ENCODE results near the gene JMJD8. TPM values are rescaled to one million over a fixed set of nuclear protein-coding genes. Genes with fewer than 3 reads are reported as not detected.

Gene JMJD8
- total RNA-seq = 10 to 100 TPM; 16.8 to 26.8 TPM

GRCh38 chr16:684071-684794, at the start of gene JMJD8:
JMJD8 (minus strand) TSS chr16:684334; CDS start chr16:684319, 15 bp downstream.
- Mint-ChIP-seq H3K27me3 (no peaks in the 10 kb centered on the region), H3K4me1 (peaks cover 4% of the 10 kb centered on the region), H3K27ac (peak within 1 kb of the TSS; percentile 58), H3K9me3 (no peaks in the 10 kb centered on the region), H3K4me3 (peak within 1 kb of the TSS; percentile 73), H3K36me3 (ENCODE audit: low read depth) (peaks cover 37% of the 10 kb centered on the region)
- peak; percentile 86 for ATAC-seq (replicated peaks)

DNA sequence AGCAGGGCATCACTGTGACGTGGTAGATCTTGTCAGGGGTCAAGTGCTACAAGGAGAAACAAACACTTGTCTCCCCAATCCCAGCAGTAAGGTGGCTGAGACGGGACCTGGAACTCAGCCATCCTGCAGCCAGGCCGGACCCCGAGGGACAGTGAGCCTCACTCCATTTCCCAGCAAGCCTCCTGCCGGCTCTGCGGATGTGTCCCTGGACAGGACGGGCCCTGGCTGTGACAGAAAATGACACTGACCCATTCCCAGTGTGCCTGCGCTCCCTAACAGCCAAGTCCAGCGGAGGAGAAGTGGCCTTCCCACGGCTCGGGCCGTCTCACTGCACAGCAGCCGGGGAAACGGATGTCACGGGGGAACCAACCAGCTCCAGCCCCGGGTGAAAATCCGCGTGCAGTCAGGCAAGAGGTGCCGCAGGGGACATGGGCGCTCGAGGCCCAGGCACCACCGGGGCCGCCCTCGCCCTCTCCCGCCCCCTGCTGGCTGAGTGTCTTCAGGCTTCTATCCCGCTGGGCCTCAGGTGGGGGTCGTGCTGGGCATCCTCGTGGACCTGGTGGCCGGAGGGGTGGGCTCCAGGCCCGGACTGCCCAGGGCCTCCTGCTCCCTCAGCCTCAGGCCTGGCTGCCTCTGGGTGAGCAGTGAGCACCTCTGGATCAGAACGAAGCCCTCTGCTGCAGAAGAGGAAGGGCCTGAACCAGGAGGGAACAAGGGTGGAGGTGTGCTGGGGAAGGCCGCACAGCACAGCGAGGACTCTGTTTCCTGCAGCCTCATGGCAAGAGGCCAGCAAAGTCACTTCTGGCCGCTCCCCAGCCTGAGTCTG, 49.5 kb upstream of the JMJD8 start:
- Mint-ChIP-seq H3K9me3 (no peaks in the 10 kb centered on the region), H3K4me3 (no peak overlapping the region), H3K27ac (no peak overlapping the region), H3K36me3 (ENCODE audit: low read depth) (peaks cover 51% of the 10 kb centered on the region), H3K27me3 (no peaks in the 10 kb centered on the region), H3K4me1 (peaks cover 11% of the 10 kb centered on the region)
- no peak for ATAC-seq (replicated peaks)

GRCh38 chr16:732936-733335, 48.8 kb upstream of the JMJD8 start:
- Mint-ChIP-seq H3K9me3 (no peaks in the 10 kb centered on the region), H3K4me1 (peaks cover 11% of the 10 kb centered on the region), H3K27ac (no peak overlapping the region), H3K36me3 (ENCODE audit: low read depth) (peaks cover 46% of the 10 kb centered on the region), H3K4me3 (no peak overlapping the region), H3K27me3 (no peaks in the 10 kb centered on the region)
- no peak for ATAC-seq (replicated peaks)

DNA sequence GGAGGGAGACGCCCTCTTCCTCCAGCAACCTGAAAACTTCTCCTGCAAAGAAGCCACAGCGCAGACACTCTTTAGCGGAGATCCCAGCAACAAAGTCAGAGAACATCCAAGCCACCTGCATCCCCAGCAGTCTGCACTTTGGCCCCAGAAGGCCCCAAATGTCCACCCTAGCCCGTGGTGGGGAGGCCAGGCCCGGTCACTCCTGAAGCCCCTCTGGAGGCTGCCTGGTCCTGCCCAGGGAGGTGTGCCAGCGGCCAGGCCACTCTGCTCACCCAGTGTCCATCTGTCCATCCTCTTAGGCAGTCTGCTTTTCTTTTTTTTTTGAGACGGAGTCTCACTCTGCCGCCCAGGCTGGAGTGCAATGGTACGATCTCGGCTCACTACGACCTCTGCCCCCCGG, 48.2 kb upstream of the JMJD8 start:
- no peak for ATAC-seq (replicated peaks)
- peaks cover 11% of the 10 kb centered on the region for H3K4me1 Mint-ChIP-seq
- peaks cover 40% of the 10 kb centered on the region for H3K36me3 Mint-ChIP-seq (ENCODE audit: low read depth)
- no peaks in the 10 kb centered on the region for H3K27me3 Mint-ChIP-seq
- H3K9me3 Mint-ChIP-seq = no peaks in the 10 kb centered on the region
- H3K27ac Mint-ChIP-seq = no peak overlapping the region
- no peak overlapping the region for H3K4me3 Mint-ChIP-seq

DNA sequence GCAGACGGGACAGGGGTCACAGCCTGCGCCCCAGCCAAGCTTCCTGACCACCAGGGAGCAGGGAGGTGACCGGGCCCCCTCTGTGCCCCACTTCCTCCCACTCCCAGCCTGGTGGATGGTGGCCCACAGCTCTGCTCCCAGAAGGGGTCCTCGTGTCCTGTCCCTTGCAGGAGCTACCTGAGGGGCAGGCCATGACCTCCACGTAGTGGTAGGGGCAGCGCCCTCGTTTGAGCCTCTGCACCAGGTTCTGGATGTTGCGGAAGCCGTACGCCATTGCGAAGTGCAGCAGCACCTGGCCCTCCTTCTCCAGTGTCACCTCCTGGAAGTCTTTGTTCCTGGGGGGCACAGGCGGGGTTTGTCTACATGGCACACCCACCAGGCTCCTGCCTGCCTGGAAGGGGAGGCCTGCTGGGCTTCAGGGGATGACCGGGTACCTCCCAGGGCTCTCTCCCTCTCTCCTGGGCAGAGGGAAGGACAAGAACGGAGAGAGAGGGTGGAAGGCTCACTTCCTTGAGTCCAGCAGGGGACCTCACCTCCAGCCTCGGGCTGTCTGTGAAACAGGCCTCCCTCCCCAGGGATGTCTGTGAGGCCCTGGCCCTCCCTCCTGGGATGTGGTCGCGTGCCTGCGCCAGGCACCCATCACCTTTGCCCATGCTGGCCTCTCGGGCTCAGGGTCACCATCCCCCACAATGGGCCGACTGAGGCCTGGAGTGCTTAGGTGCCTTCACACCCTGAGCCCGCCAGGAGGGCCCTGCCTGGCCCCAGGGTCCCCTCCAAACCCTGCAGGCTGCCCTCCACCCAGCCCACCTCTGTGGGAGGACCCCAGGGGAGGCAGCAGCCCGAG, 46.8 kb upstream of the JMJD8 start:
- H3K4me3 Mint-ChIP-seq = no peak overlapping the region
- H3K9me3 Mint-ChIP-seq = no peaks in the 10 kb centered on the region
- H3K36me3 Mint-ChIP-seq (ENCODE audit: low read depth) = peaks cover 26% of the 10 kb centered on the region
- no peaks in the 10 kb centered on the region for H3K27me3 Mint-ChIP-seq
- peaks cover 6% of the 10 kb centered on the region for H3K4me1 Mint-ChIP-seq
- no peak overlapping the region for H3K27ac Mint-ChIP-seq
- ATAC-seq (replicated peaks) = no peak

DNA sequence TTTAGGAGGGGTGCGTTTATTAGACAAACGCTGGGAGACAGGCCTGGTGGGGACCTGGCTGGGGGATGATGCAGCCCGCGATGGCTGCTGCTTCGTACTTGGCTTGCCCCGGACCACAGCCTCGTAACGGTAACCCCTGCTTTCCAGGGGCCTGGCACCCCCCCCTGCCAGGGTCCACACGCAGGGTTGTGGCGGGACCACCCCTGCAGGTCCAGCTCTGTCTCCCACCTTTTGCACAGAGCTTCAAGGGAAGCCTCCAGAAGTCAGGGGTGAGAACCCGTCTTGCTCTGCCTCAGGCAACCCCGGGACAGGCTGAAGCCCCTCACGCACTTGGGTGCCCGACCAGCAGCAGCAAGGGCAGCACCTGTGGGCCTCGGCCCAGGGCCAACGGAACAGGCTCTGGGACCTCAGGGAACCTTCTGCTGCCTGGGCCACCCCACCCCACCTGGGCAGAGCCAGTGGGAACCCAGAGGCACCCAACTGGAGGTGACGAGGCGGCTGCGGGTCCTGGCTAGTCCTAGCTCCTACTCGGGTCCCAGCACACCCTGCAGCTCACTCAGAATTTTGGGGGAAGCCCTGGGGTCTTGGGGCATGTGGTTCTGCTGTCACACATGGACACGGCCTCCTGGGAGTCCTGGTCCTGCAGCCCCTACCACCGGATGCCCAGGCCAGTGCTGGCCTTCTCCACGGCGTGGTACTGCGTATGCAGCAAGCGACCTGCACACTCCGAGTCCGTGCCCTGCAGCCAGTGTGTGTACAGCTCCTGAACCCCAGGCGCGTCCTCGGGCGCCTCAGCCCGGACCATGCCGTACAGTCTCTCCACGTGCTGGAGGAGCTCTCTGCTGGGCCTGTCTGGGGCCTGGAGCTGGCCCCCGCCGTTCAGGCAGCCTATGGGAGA, 45.9 kb upstream of the JMJD8 start:
- no peak for ATAC-seq (replicated peaks)
- H3K9me3 Mint-ChIP-seq = no peaks in the 10 kb centered on the region
- peaks cover 18% of the 10 kb centered on the region for H3K36me3 Mint-ChIP-seq (ENCODE audit: low read depth)
- no peak overlapping the region for H3K4me3 Mint-ChIP-seq
- H3K27ac Mint-ChIP-seq = no peak overlapping the region
- H3K27me3 Mint-ChIP-seq = no peaks in the 10 kb centered on the region
- H3K4me1 Mint-ChIP-seq = peaks cover under 1% of the 10 kb centered on the region

DNA sequence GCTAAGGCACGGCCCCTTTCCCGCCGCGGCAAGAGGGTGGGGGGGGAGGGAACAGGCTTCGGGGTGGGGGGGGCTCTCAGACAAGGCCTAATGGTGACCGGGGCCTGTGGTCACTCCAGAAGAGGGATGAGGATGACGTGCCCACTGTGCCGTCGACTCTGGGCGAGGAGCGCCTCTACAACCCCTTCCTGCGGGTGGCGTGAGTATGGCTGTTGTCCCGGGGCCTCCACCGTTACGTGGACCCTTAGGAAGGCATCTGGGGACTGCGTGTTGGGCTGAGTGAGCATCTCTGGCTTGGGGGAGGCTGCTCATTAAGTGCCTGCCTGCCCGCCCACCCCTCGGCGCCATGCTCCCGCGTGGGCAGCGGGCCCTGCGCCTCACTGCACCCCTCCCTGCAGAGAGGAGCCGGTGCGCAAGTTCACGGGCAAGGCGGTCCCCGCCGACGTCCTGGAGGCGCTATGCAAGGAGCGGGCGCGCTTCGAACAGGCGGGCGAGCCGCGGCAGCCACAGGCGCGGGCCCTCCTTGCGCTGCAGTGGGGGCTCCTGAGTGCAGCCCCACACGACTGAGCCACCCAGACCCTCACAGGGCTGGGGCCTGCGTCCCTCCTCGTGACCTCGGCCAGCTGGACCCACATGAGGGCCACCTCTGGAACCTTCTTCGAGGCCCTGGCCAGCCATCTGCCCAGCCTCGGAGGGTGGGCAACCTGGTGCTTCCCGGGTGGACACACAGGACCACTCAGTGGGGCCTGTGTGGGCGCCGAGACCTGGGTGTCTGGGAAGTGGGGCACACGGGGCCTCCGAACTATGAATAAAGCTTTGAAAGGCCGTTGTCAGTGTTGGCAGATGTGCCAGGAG, 45.0 kb upstream of the JMJD8 start:
- Mint-ChIP-seq H3K9me3 (no peaks in the 10 kb centered on the region), H3K4me3 (no peak overlapping the region), H3K27ac (no peak overlapping the region), H3K4me1 (no peaks in the 10 kb centered on the region), H3K27me3 (no peaks in the 10 kb centered on the region), H3K36me3 (ENCODE audit: low read depth) (peaks cover 11% of the 10 kb centered on the region)
- no peak for ATAC-seq (replicated peaks)

DNA sequence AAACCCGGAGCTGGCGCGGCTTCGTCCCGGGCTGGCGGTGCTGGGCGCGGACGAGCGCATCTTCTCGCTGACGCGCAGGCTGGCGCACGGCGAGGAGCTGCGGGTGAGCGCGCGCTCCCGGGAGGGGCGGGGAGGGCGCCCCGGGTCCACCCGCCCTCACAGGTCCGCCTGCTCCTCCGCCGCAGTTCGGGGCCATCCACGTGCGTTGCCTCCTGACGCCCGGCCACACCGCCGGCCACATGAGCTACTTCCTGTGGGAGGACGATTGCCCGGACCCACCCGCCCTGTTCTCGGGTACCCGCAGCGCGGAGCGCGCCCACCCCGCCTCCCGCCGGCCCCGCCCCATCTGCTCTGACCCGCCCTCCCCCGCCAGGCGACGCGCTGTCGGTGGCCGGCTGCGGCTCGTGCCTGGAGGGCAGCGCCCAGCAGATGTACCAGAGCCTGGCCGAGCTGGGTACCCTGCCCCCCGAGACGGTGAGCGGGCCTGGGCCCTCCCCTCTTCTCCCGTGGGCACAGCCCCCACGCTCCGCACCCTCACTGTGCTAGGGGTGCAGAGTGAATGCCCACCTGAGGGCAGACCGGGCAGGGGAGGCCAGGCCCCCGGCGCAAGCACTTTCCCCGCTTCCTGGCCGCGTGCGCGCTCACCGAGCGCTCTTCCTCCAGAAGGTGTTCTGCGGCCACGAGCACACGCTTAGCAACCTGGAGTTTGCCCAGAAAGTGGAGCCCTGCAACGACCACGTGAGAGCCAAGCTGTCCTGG, 44.2 kb upstream of the JMJD8 start:
- no peaks in the 10 kb centered on the region for H3K4me1 Mint-ChIP-seq
- H3K4me3 Mint-ChIP-seq = no peak overlapping the region
- H3K36me3 Mint-ChIP-seq (ENCODE audit: low read depth) = peaks cover 10% of the 10 kb centered on the region
- no peak overlapping the region for H3K27ac Mint-ChIP-seq
- no peaks in the 10 kb centered on the region for H3K27me3 Mint-ChIP-seq
- ATAC-seq (replicated peaks) = peak; percentile 66
- H3K9me3 Mint-ChIP-seq = no peaks in the 10 kb centered on the region

GRCh38 chr16:727291-727977, 43.3 kb upstream of the JMJD8 start:
- no peaks in the 10 kb centered on the region for H3K9me3 Mint-ChIP-seq
- no peaks in the 10 kb centered on the region for H3K4me1 Mint-ChIP-seq
- H3K36me3 Mint-ChIP-seq (ENCODE audit: low read depth) = peaks cover 1% of the 10 kb centered on the region
- no peak overlapping the region for H3K4me3 Mint-ChIP-seq
- ATAC-seq (replicated peaks) = peak; percentile 27
- no peak overlapping the region for H3K27ac Mint-ChIP-seq
- no peaks in the 10 kb centered on the region for H3K27me3 Mint-ChIP-seq

DNA sequence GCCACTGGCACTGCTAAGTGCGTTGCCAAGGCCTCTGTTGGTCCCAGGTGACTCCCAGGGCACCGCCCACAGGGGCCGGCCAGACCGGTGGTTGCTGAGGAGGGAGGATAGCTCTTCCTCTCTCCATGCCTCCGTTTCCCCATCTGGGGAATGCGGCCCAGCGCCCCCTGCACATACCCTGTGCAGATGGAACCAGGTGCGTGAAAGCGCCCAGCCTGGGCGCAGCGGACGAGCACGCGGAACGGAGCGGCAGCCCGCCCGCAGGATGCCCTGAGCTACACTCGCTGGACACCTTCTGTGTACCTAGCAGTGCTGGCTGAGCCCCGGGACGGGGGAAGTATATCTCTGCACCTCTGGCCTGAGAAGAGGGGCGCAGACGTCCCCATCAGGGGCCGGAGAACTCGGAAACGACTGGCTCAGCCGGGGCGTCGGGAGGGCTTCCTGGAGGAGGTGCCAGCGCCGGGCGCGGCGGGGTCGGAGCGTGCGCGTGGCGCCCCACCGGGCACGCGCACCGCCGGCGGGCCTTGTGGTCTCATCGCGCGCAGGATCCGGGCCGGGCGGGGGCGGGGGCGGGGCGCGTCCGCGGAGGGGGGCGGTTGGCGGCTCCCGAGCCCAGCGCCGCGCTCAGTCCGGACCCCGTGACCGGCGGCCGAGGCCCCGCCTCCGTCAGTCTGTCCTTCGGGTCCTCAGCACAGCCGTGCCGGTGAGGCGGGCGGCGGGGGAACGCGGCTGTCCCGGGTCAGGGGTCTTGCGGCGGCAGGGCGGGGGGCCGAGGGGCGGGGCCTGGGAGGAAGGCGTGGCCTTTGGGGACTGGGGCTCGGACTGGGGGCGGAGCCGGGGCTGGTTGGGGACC, 42.5 kb upstream of the JMJD8 start, which contains the start of the genes CCDC78 and HAGHL:
CCDC78 (minus strand) TSS at position 6 of the 853 bp plus-strand sequence. CDS start 76 bp downstream, outside the sequence.
HAGHL (plus strand) TSS at position 669 of the 853 bp plus-strand sequence. CDS start 404 bp downstream, outside the sequence.
- Mint-ChIP-seq H3K36me3 (ENCODE audit: low read depth) (no peaks in the 10 kb centered on the region), H3K4me1 (no peaks in the 10 kb centered on the region), H3K9me3 (no peaks in the 10 kb centered on the region), H3K27ac (no peak within 1 kb of the TSS), H3K4me3 (peak within 1 kb of the TSS; percentile 55), H3K27me3 (no peaks in the 10 kb centered on the region)
- ATAC-seq (replicated peaks) = peak; percentile 39

DNA sequence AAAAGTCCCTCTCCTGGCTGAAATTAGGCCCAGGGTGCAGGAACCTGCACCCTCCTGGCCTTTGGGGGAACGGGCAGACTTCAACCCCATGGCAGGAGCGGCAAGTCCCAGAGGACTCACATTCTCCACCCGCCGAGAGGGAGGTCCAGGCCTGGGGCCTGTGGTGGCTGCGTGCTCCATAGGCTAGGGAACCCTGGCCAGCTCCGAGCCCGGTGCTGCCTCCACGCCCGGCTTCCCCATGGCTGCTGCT, 42.0 kb upstream of the JMJD8 start:
- peak overlapping the region; percentile 55 for H3K4me3 Mint-ChIP-seq

More for the DNA sequence above, 42.0 kb upstream of the JMJD8 start:
- Mint-ChIP-seq H3K36me3 (ENCODE audit: low read depth) (no peaks in the 10 kb centered on the region), H3K27me3 (no peaks in the 10 kb centered on the region), H3K4me1 (no peaks in the 10 kb centered on the region), H3K9me3 (no peaks in the 10 kb centered on the region), H3K27ac (no peak overlapping the region)
- no peak for ATAC-seq (replicated peaks)

Measured in activated T-helper 17 cell treated with anti-CD3 and anti-CD28 coated beads, Interleukin-2, amount 50 U/mL, for 72 hours (primary cell).